ENCODE results near the gene RUFY3. TPM values are rescaled to one million over a fixed set of nuclear protein-coding genes. Genes with fewer than 3 reads are reported as not detected.

Gene RUFY3
- total and polyA plus RNA-seq, 3 experiments from 2014 or later = 10.4 to 14.8 (median 13.8) TPM

DNA sequence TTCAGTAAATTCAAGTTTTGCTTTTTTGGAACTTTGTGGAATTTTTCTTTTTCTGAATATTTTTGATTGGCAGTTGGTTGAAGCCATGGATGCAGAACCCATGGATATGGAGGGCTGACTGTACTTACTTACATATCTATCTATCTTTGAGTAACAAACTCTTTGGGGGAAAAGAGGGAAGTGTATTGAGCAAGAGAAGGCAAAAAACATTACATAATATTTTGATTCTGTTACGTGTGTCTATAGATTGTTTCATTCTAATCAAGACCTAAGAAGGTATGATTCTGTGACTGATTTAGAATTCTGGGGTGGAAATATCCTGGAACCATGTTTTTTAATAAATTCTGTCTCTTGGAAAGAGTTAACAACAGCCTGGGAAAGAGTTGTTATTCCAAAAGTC is 86.4 kb downstream of the RUFY3 start:
- Histone ChIP-seq H3K36me3 (ENCODE audit: insufficient read depth, low read length) (no peaks in the 10 kb centered on the region), H3K27me3 (ENCODE audit: insufficient read depth, low read length, poor library complexity, severe bottlenecking) (no peaks in the 10 kb centered on the region), H3K9me3 (ENCODE audit: low read length) (no peaks in the 10 kb centered on the region), H3K4me1 (ENCODE audit: insufficient read depth, low read length) (peaks cover under 1% of the 10 kb centered on the region), H3K27ac (ENCODE audit: low read depth, low read length) (no peak overlapping the region), H3K4me3 (ENCODE audit: low read length) (no peak overlapping the region)
- H3K27me3 Mint-ChIP-seq = no peaks in the 10 kb centered on the region
- H3K9me3 Mint-ChIP-seq = no peaks in the 10 kb centered on the region
- peaks cover 2 to 7% (median 4%) of the 10 kb centered on the region in 3 donors for H3K36me3 Mint-ChIP-seq
- no peak overlapping the region for H3K27ac Mint-ChIP-seq
- no peak overlapping the region for H3K4me3 Mint-ChIP-seq
- H3K4me1 Mint-ChIP-seq = peaks cover 0 to 1% (median under 1%) of the 10 kb centered on the region in 3 donors
- POLR2A ChIA-PET = no interaction called here
- CTCF ChIA-PET = no interaction called here
- DNase-seq = no peak

DNA sequence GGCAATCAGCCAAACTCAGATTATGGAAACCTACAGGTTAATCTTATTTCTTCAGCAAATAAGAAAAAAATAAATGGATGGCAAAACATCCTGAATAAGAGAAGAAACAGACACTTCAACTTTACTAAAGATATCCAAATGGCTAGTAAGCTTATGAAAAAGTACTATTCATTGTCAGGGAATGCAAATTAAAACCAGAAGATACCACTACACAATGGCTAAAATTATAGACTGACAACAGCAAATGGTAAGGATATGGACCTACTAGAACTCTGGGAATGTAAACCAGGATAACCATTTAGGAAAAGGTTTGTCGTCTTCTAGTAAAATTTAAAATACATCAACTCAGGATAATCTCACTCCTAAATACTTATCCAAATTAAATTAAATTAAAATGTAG is 93.6 kb downstream of the RUFY3 start:
- H3K27ac Mint-ChIP-seq = no peak overlapping the region

DNA sequence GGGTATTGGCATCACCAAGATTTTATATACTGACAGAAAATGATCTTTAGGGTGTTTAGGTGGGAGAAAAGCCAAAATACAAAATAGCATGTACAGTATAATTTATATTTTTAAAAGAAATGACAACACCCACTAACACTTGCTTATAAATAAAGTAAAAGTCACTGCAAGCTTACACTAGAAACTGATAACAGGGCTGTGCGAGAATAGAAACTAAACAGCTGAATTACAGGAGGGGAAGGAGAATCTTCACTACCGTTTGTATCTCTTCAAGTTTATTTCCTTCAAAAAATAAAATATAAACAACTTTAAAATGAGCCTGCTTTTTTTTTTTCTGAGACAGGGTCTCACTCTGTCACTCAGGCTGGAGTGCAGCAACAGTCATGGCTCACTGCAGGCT is 95.1 kb downstream of the RUFY3 start:
- no peak overlapping the region for H3K27ac ChIP-seq (ENCODE audit: low read depth, low read length)
- H3K27me3 ChIP-seq (ENCODE audit: insufficient read depth, low read length, poor library complexity, severe bottlenecking) = no peaks in the 10 kb centered on the region
- no peak overlapping the region for H3K4me3 ChIP-seq (ENCODE audit: low read length)
- H3K36me3 ChIP-seq (ENCODE audit: insufficient read depth, low read length) = peaks cover 11% of the 10 kb centered on the region
- Mint-ChIP-seq H3K4me3 (no peak overlapping the region), H3K4me1 (peaks cover 10 to 19% (median 13%) of the 10 kb centered on the region in 3 donors), H3K27me3 (no peaks in the 10 kb centered on the region), H3K36me3 (peaks cover 0 to 38% (median 10%) of the 10 kb centered on the region in 3 donors), H3K9me3 (no peaks in the 10 kb centered on the region), H3K27ac (peak overlapping the region in 1 of 8 donors; percentile 47)
- ChIA-PET POLR2A (no interaction called here), CTCF (no interaction called here)
- no peaks in the 10 kb centered on the region for H3K9me3 ChIP-seq (ENCODE audit: low read length)
- DNase-seq = no peak
- H3K4me1 ChIP-seq (ENCODE audit: insufficient read depth, low read length) = no peaks in the 10 kb centered on the region

More for the DNA sequence above, 93.6 kb downstream of the RUFY3 start:
- peaks cover 0 to 29% (median 8%) of the 10 kb centered on the region in 3 donors for H3K36me3 Mint-ChIP-seq
- H3K9me3 Mint-ChIP-seq = no peaks in the 10 kb centered on the region
- no peak overlapping the region for H3K4me3 Mint-ChIP-seq
- peaks cover 10% of the 10 kb centered on the region for H3K36me3 ChIP-seq (ENCODE audit: insufficient read depth, low read length)
- POLR2A ChIA-PET = no interaction called here
- H3K27me3 ChIP-seq (ENCODE audit: insufficient read depth, low read length, poor library complexity, severe bottlenecking) = no peaks in the 10 kb centered on the region
- H3K4me3 ChIP-seq (ENCODE audit: low read length) = no peak overlapping the region
- no peak for DNase-seq
- H3K27me3 Mint-ChIP-seq = no peaks in the 10 kb centered on the region
- no peaks in the 10 kb centered on the region for H3K4me1 ChIP-seq (ENCODE audit: insufficient read depth, low read length)
- no peak overlapping the region for H3K27ac ChIP-seq (ENCODE audit: low read depth, low read length)
- peaks cover 10 to 19% (median 13%) of the 10 kb centered on the region in 3 donors for H3K4me1 Mint-ChIP-seq
- CTCF ChIA-PET = interaction anchor here (0.7 kb wide), 1 partner anchor 126 kb away, joined by 3 read pairs; no protein-coding TSS in a partner anchor
- H3K9me3 ChIP-seq (ENCODE audit: low read length) = no peaks in the 10 kb centered on the region

DNA sequence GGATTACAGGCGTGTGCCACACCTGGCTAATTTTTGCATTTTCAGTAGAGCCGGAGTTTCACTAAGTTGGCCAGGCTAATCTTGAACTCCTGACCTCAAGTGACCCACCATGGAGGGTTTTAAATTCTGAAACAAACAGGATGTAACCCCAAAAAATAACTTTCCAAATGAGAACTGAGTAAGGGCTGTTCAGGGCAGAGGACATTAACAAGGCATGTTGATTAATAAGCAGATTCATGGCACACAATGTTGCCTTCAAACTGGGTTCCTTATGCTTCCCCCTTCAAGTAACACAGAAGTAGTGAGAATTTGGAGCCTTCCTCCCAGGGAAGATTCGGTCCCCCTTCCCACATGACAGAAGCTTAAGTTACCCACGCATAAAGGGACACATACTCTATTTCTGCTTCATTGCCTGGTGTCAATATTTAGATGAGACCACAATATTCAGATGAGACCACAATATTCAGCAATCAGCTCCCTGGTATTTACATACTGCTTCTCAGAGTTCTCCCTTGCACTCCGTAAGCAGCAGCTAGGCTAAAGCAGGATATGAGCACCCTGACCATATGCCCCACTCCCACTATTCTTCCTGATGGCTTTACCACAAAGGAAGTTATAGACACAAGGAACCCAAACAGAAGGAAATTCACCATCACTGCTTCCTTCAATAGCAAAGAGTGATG is 96.5 kb downstream of the RUFY3 start:
- POLR2A ChIA-PET = no interaction called here

DNA sequence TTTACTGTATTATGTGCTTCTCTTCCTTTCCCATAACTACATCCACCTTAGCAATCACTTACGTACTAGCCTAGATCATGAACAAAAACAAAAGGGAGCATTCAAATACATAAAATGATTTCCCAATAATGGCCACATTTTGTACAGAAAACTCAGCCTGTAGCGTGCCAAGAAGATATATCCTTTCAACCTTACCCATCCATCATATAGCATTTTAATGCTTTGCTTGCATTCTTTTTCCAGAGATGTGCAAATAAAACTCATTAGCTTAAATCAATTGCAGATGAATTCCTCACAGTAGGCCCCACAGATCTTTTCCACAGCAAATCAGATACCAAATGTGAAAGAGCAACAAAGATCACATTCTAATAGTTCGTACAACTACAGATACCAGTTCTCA is 97.2 kb downstream of the RUFY3 start:
- ChIA-PET CTCF (no interaction called here), POLR2A (no interaction called here)
- H3K9me3 ChIP-seq (ENCODE audit: low read length) = no peaks in the 10 kb centered on the region
- Mint-ChIP-seq H3K9me3 (no peaks in the 10 kb centered on the region), H3K27ac (peak overlapping the region in 5 of 8 donors; percentile 8 to 54 (median 18)), H3K27me3 (no peaks in the 10 kb centered on the region), H3K36me3 (peaks cover 0 to 55% (median 10%) of the 10 kb centered on the region in 3 donors), H3K4me3 (no peak overlapping the region), H3K4me1 (peaks cover 10 to 19% (median 13%) of the 10 kb centered on the region in 3 donors)
- peaks cover 15% of the 10 kb centered on the region for H3K36me3 ChIP-seq (ENCODE audit: insufficient read depth, low read length)
- no peak overlapping the region for H3K4me3 ChIP-seq (ENCODE audit: low read length)
- no peak for DNase-seq
- H3K4me1 ChIP-seq (ENCODE audit: insufficient read depth, low read length) = no peaks in the 10 kb centered on the region
- no peaks in the 10 kb centered on the region for H3K27me3 ChIP-seq (ENCODE audit: insufficient read depth, low read length, poor library complexity, severe bottlenecking)
- no peak overlapping the region for H3K27ac ChIP-seq (ENCODE audit: low read depth, low read length)

More for the DNA sequence above, 96.5 kb downstream of the RUFY3 start:
- Histone ChIP-seq H3K9me3 (ENCODE audit: low read length) (no peaks in the 10 kb centered on the region), H3K4me1 (ENCODE audit: insufficient read depth, low read length) (no peaks in the 10 kb centered on the region), H3K4me3 (ENCODE audit: low read length) (no peak overlapping the region), H3K27me3 (ENCODE audit: insufficient read depth, low read length, poor library complexity, severe bottlenecking) (no peaks in the 10 kb centered on the region), H3K36me3 (ENCODE audit: insufficient read depth, low read length) (peaks cover 15% of the 10 kb centered on the region), H3K27ac (ENCODE audit: low read depth, low read length) (no peak overlapping the region)
- Mint-ChIP-seq H3K36me3 (peaks cover 0 to 50% (median 10%) of the 10 kb centered on the region in 3 donors), H3K9me3 (no peaks in the 10 kb centered on the region), H3K27ac (peak overlapping the region in 6 of 8 donors; percentile 19 to 51 (median 39)), H3K4me1 (peaks cover 10 to 19% (median 13%) of the 10 kb centered on the region in 3 donors), H3K27me3 (no peaks in the 10 kb centered on the region), H3K4me3 (peak overlapping the region in 1 of 7 donors; percentile 68)
- CTCF ChIA-PET = no interaction called here
- DNase-seq = no peak

DNA sequence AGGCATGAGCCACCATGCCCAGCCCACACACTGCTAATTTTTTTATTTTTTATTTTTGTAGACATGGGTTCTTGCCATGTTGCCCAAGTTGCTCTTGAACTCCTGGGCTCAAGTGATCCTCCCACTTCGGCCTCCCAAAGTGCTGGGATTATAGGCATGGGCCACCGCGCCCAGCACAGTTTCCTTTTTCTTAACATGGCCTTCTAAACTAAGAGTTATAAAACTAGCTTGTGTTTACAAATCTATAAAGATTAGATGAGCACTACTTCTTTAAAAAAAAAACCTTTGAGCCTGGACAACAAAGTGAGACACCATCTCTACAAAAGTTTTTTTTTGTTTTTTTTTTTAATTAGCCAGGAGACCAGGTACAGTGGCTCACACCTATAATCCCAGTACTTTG is 107.3 kb downstream of the RUFY3 start:
- Histone ChIP-seq H3K27me3 (ENCODE audit: insufficient read depth, low read length, poor library complexity, severe bottlenecking) (no peaks in the 10 kb centered on the region), H3K4me1 (ENCODE audit: insufficient read depth, low read length) (no peaks in the 10 kb centered on the region), H3K36me3 (ENCODE audit: insufficient read depth, low read length) (peaks cover 37% of the 10 kb centered on the region), H3K4me3 (ENCODE audit: low read length) (no peak overlapping the region), H3K9me3 (ENCODE audit: low read length) (no peaks in the 10 kb centered on the region), H3K27ac (ENCODE audit: low read depth, low read length) (no peak overlapping the region)
- Mint-ChIP-seq H3K27ac (no peak overlapping the region), H3K4me3 (no peak overlapping the region), H3K4me1 (peaks cover 9 to 13% (median 11%) of the 10 kb centered on the region in 3 donors), H3K9me3 (no peaks in the 10 kb centered on the region), H3K27me3 (no peaks in the 10 kb centered on the region), H3K36me3 (peaks cover 3 to 86% (median 30%) of the 10 kb centered on the region in 3 donors)
- POLR2A ChIA-PET = no interaction called here
- CTCF ChIA-PET = interaction anchor here (1.0 kb wide), 1 partner anchor 124 kb away, joined by 3 read pairs; no protein-coding TSS in a partner anchor
- no peak for DNase-seq

DNA sequence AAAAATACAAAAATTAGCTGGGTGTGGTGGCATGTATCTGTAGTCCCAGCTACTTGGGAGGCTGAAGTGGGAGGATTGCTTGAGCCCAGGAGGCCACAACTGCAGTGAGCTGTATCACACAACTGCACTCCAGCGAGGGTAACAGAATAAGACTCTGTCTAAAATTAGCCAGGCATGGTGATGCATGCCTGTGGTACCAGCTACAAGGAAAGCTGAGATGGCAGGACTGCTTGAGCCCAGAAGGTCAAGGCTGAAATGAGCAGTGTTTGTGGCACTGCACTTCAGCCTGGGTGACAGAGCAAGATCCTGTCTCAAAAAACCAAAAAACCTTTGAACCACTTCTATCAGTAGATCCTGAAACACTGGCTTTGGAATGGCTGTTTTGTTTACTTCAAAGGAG is 107.7 kb downstream of the RUFY3 start:
- no peaks in the 10 kb centered on the region for H3K4me1 ChIP-seq (ENCODE audit: insufficient read depth, low read length)
- Mint-ChIP-seq H3K27ac (no peak overlapping the region), H3K27me3 (no peaks in the 10 kb centered on the region), H3K9me3 (no peaks in the 10 kb centered on the region), H3K36me3 (peaks cover 3 to 85% (median 30%) of the 10 kb centered on the region in 3 donors), H3K4me3 (no peak overlapping the region), H3K4me1 (peaks cover 9 to 17% (median 11%) of the 10 kb centered on the region in 3 donors)
- no peak for DNase-seq
- H3K27ac ChIP-seq (ENCODE audit: low read depth, low read length) = no peak overlapping the region
- no peaks in the 10 kb centered on the region for H3K27me3 ChIP-seq (ENCODE audit: insufficient read depth, low read length, poor library complexity, severe bottlenecking)
- H3K36me3 ChIP-seq (ENCODE audit: insufficient read depth, low read length) = peaks cover 40% of the 10 kb centered on the region
- ChIA-PET POLR2A (interaction anchor here (0.8 kb wide), 1 partner anchor 10 kb away, joined by 3 read pairs; no protein-coding TSS in a partner anchor), CTCF (interaction anchor here (1.0 kb wide), 1 partner anchor 125 kb away, joined by 3 read pairs; no protein-coding TSS in a partner anchor)
- no peak overlapping the region for H3K4me3 ChIP-seq (ENCODE audit: low read length)
- no peaks in the 10 kb centered on the region for H3K9me3 ChIP-seq (ENCODE audit: low read length)

DNA sequence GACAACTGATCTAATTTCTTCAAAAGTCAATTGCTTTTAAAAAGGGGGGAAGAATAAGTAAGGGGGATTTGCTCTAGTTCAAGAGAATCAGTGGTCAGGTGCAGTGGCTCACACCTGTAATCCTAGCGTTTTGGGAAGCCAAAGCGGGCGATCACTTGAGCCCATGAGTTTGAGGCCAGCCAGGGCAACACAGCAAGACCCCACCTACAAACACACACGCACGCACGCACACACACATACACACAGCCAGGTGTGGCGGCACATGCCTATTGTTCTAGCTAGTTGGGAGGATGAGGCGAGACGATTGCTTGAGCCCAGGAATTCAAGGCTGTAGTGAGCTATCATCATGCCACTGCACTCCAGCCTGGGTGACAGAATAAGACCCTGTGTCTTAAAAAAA is 108.3 kb downstream of the RUFY3 start:
- Histone ChIP-seq H3K9me3 (ENCODE audit: low read length) (no peaks in the 10 kb centered on the region), H3K27ac (ENCODE audit: low read depth, low read length) (no peak overlapping the region), H3K4me1 (ENCODE audit: insufficient read depth, low read length) (no peaks in the 10 kb centered on the region), H3K27me3 (ENCODE audit: insufficient read depth, low read length, poor library complexity, severe bottlenecking) (no peaks in the 10 kb centered on the region), H3K36me3 (ENCODE audit: insufficient read depth, low read length) (peaks cover 41% of the 10 kb centered on the region), H3K4me3 (ENCODE audit: low read length) (no peak overlapping the region)
- POLR2A ChIA-PET = interaction anchor here (0.8 kb wide), 1 partner anchor 9 kb away, joined by 3 read pairs; no protein-coding TSS in a partner anchor
- DNase-seq = no peak
- H3K4me1 Mint-ChIP-seq = peaks cover 9 to 22% (median 14%) of the 10 kb centered on the region in 3 donors
- no peaks in the 10 kb centered on the region for H3K9me3 Mint-ChIP-seq
- CTCF ChIA-PET = no interaction called here
- peak overlapping the region in 1 of 8 donors; percentile 17 for H3K27ac Mint-ChIP-seq
- no peak overlapping the region for H3K4me3 Mint-ChIP-seq
- peaks cover 6 to 86% (median 33%) of the 10 kb centered on the region in 3 donors for H3K36me3 Mint-ChIP-seq
- no peaks in the 10 kb centered on the region for H3K27me3 Mint-ChIP-seq
